IMR-90 (cell line): ENCODE measurements around the gene ADARB2. TPM values are rescaled to one million over a fixed set of nuclear protein-coding genes. Genes with fewer than 3 reads are reported as not detected.

ENCODE experiments used
- ATAC-seq: fragments of 200-7000 bp; cut with Tn5 transposase; 2 replicates; pipeline ENCODE4 v1.9.1; 2020; ENCODE audit warnings: low read depth, mild to moderate bottlenecking, moderate library complexity
- BruUV-seq: library from RNA; stranded (reverse); fragments of 400-500 nt; replicated peaks from 2 replicates; lab custom pipeline; 2021; lab: Mats Ljungman, UMichigan
- CTCF ChIA-PET: fragments of 300-600 bp; formaldehyde crosslinking; extraction: SDS; loops from one replicate; lab custom pipeline; 2021; ENCODE audit warnings: antibody characterized with exemption; lab: Yijun Ruan, JAX
- POLR2A ChIA-PET: fragments of 300-600 bp; sonication (Branson Sonifier 250); formaldehyde crosslinking; loops from one replicate; lab custom pipeline; 2022; ENCODE audit warnings: antibody characterized with exemption; ENCODE audit not compliant: unreplicated experiment; lab: Charles Lee
- DNase-seq: peaks from one replicate; pipeline ENCODE4 v3.0.0; 2013
- H2AFZ ChIP-seq: replicated peaks from 2 replicates; pipeline ENCODE3; 2013; ENCODE audit warnings: low read length, mild to moderate bottlenecking; ENCODE audit not compliant: poor library complexity
- H2AK5ac ChIP-seq: 2 replicates; pipeline ENCODE4 v1.6.1; 2013; ENCODE audit warnings: low read depth, low read length, inconsistent platforms
- H2AK9ac ChIP-seq: replicated peaks from 2 replicates; pipeline ENCODE3; 2013; ENCODE audit warnings: mild to moderate bottlenecking, low read depth, low read length, moderate library complexity; ENCODE audit not compliant: poor library complexity
- H2BK120ac ChIP-seq: 2 replicates; pipeline ENCODE4 v1.6.1; 2013; ENCODE audit warnings: low read depth, low read length, inconsistent platforms
- H2BK15ac ChIP-seq: 3 replicates; pipeline ENCODE4 v1.6.1; 2013; ENCODE audit warnings: low read depth, low read length, inconsistent platforms
- H2BK20ac ChIP-seq: 2 replicates; pipeline ENCODE4 v1.6.1; 2013; ENCODE audit warnings: low read depth, mild to moderate bottlenecking, inconsistent platforms, low read length, moderate library complexity
- H2BK5ac ChIP-seq: 2 replicates; pipeline ENCODE4 v1.6.1; 2013; ENCODE audit warnings: mild to moderate bottlenecking, low read depth, low read length, inconsistent platforms; ENCODE audit not compliant: poor library complexity, severe bottlenecking
- H3K14ac ChIP-seq: replicated peaks from 2 replicates; pipeline ENCODE4 v1.6.1; 2013; ENCODE audit warnings: low read depth, low read length, inconsistent platforms
- H3K18ac ChIP-seq: 2 replicates; pipeline ENCODE4 v1.6.1; 2013; ENCODE audit warnings: low read depth, low read length, control low read depth
- H3K23ac ChIP-seq: 2 replicates; pipeline ENCODE4 v1.6.1; 2013; ENCODE audit warnings: low read depth, low read length, inconsistent platforms
- H3K27ac ChIP-seq: 2 replicates; pipeline ENCODE4 v1.5.1; 2013; ENCODE audit warnings: mild to moderate bottlenecking, control low read depth, low read length; ENCODE audit not compliant: insufficient read depth
- H3K27me3 ChIP-seq: 2 replicates; pipeline ENCODE4 v1.6.1; 2013; ENCODE audit warnings: low read length; ENCODE audit not compliant: control insufficient read depth, insufficient read depth
- H3K36me3 ChIP-seq: 2 replicates; pipeline ENCODE4 v1.6.1; 2013; ENCODE audit warnings: low read length, mixed read lengths; ENCODE audit not compliant: control insufficient read depth, insufficient read depth
- H3K4ac ChIP-seq: 2 replicates; pipeline ENCODE4 v1.6.1; 2013; ENCODE audit warnings: low read depth, low read length, inconsistent platforms
- H3K4me1 ChIP-seq: 2 replicates; pipeline ENCODE4 v1.6.1; 2013; ENCODE audit warnings: low read length, mixed read lengths; ENCODE audit not compliant: control insufficient read depth, insufficient read depth
- H3K4me2 ChIP-seq: 2 replicates; pipeline ENCODE4 v1.6.1; 2013; ENCODE audit warnings: low read depth, mild to moderate bottlenecking, control low read depth, low read length, moderate library complexity
- H3K4me3 ChIP-seq: 2 replicates; pipeline ENCODE4 v1.5.1; 2013; ENCODE audit warnings: low read depth, mild to moderate bottlenecking, control low read depth, low read length, moderate library complexity; ENCODE audit not compliant: insufficient read depth
- H3K56ac ChIP-seq: 2 replicates; pipeline ENCODE4 v1.6.1; 2013; ENCODE audit warnings: low read length, inconsistent platforms; ENCODE audit not compliant: insufficient read depth; ENCODE audit errors: extremely low read depth
- H3K79me1 ChIP-seq, 2 experiments: 2 replicates each; pipeline ENCODE4 v1.6.1; 2013; ENCODE audit warnings: low read length in 2 of 2, inconsistent platforms in 1 of 2, low read depth in 1 of 2
- H3K9ac ChIP-seq: 2 replicates; pipeline ENCODE4 v1.6.1; 2013; ENCODE audit warnings: low read depth, low read length, control low read depth
- H3K9me1 ChIP-seq: 2 replicates; pipeline ENCODE4 v1.6.1; 2013; ENCODE audit warnings: low read length, inconsistent platforms; ENCODE audit not compliant: insufficient read depth
- H3K9me3 ChIP-seq: 2 replicates; pipeline ENCODE4 v1.6.1; 2013; ENCODE audit warnings: low read length; ENCODE audit not compliant: control insufficient read depth, insufficient read depth
- H4K20me1 ChIP-seq: 2 replicates; pipeline ENCODE4 v1.6.1; 2013; ENCODE audit warnings: low read length, inconsistent platforms; ENCODE audit not compliant: insufficient read depth
- H4K5ac ChIP-seq: 2 replicates; pipeline ENCODE4 v1.6.1; 2013; ENCODE audit warnings: mild to moderate bottlenecking, low read depth, low read length, control low read depth
- H4K8ac ChIP-seq, 2 experiments: 2 replicates each; pipeline ENCODE4 v1.6.1; 2013; ENCODE audit warnings: low read depth in 2 of 2, low read length in 2 of 2, control low read depth in 1 of 2, inconsistent platforms in 1 of 2
- H4K91ac ChIP-seq: 2 replicates; pipeline ENCODE4 v1.6.1; 2013; ENCODE audit warnings: low read depth, low read length, inconsistent platforms; ENCODE audit not compliant: insufficient read depth
- BHLHE40 ChIP-seq: fragments of 150-350 bp; IDR thresholded peaks from 2 replicates; pipeline ENCODE4 v1.6.1; 2016; ENCODE audit warnings: mild to moderate bottlenecking, low read depth, low read length
- CEBPB ChIP-seq: IDR thresholded peaks from 2 replicates; pipeline ENCODE4 v1.6.1; 2012; ENCODE audit warnings: low read depth, low read length, improper control_type of control experiment
- CHD1 ChIP-seq: IDR thresholded peaks from 2 replicates; pipeline ENCODE4 v1.6.1; 2012; ENCODE audit warnings: low read depth, low read length, improper control_type of control experiment
- CTCF ChIP-seq: conservative IDR thresholded peaks from 2 replicates; pipeline ENCODE4 v1.5.1; 2012; ENCODE audit warnings: mild to moderate bottlenecking, low read depth, low read length, improper control_type of control experiment
- FOS ChIP-seq: fragments of 150-350 bp; IDR thresholded peaks from 2 replicates; pipeline ENCODE4 v1.6.1; 2016; ENCODE audit warnings: low read depth, low read length
- MAFK ChIP-seq: IDR thresholded peaks from 2 replicates; pipeline ENCODE4 v1.6.1; 2012; ENCODE audit warnings: low read depth, low read length, improper control_type of control experiment
- MAZ ChIP-seq: IDR thresholded peaks from 2 replicates; pipeline ENCODE4 v1.6.1; 2012; ENCODE audit warnings: low read depth, mild to moderate bottlenecking, low read length, improper control_type of control experiment, moderate library complexity, borderline replicate concordance
- MXI1 ChIP-seq: IDR thresholded peaks from 2 replicates; pipeline ENCODE4 v1.6.1; 2012; ENCODE audit warnings: low read depth, mild to moderate bottlenecking, low read length, moderate library complexity, borderline replicate concordance
- NFE2L2 ChIP-seq: fragments of 150-350 bp; IDR thresholded peaks from 2 replicates; pipeline ENCODE4 v1.6.1; 2016; ENCODE audit warnings: low read depth, mild to moderate bottlenecking, low read length
- POLR2A ChIP-seq: IDR thresholded peaks from 2 replicates; pipeline ENCODE4 v1.6.1; 2012; ENCODE audit warnings: mild to moderate bottlenecking, low read depth, low read length
- RAD21 ChIP-seq: IDR thresholded peaks from 2 replicates; pipeline ENCODE4 v1.6.1; 2012; ENCODE audit warnings: low read length, improper control_type of control experiment
- RCOR1 ChIP-seq: IDR thresholded peaks from 2 replicates; pipeline ENCODE4 v1.6.1; 2012; ENCODE audit warnings: mild to moderate bottlenecking, low read length, improper control_type of control experiment; ENCODE audit not compliant: insufficient replicate concordance
- RFX5 ChIP-seq: IDR thresholded peaks from 2 replicates; pipeline ENCODE4 v1.8.0; 2012; ENCODE audit warnings: low read depth, mild to moderate bottlenecking, low read length, moderate library complexity
- SMC3 ChIP-seq: fragments of 150-350 bp; IDR thresholded peaks from 2 replicates; pipeline ENCODE4 v1.6.1; 2016; ENCODE audit warnings: low read depth, mild to moderate bottlenecking, antibody characterized with exemption, low read length, moderate library complexity
- WGBS, 2 experiments: methylation state at CpG; one replicate each; pipeline versions ENCODE4 v1.1.5 to v1.1.7; 2013; ENCODE audit warnings: missing lambda C conversion rate in 2 of 2; ENCODE audit not compliant: insufficient read length in 1 of 2; ENCODE audit errors: extremely low coverage in 2 of 2; 5-methylcytosine and 5-hydroxymethylcytosine counted together
- dilution Hi-C: fragments of 300-500 bp; cut with HindIII; formaldehyde crosslinking; loops from one replicate; pipeline ENCODE4 v1.14.3; 2018; ENCODE audit warnings: low sequenced_read_pairs; ENCODE audit not compliant: unreplicated experiment
- in situ Hi-C: fragments of 300-500 bp; cut with MboI; formaldehyde crosslinking; loops from 3 replicates; pipeline ENCODE4 v1.14.3; 2019; ENCODE audit warnings: low sequenced_read_pairs, inconsistent platforms, mixed read lengths
- intact Hi-C: fragments of 100-400 bp; cut with micrococcal nuclease; formaldehyde crosslinking; loops from 2 replicates; pipeline ENCODE4 v1.10.0; 2022
- polyA plus RNA-seq, 3 experiments: library from polyadenylated mRNA; depleted of rRNA; stranded (reverse); fragments of >200 nt; gene quantifications; 2 replicates each; pipeline ENCODE4 v1.2.3, GENCODE V29; 2012; ENCODE audit warnings: low replicate concordance in 1 of 3
- total RNA-seq: library from RNA; depleted of rRNA; stranded (reverse); fragments of >200 nt; gene quantifications from 2 replicates; pipeline ENCODE4 v1.2.3, GENCODE V29; 2012
- TF ChIP-seq, protein P1 (sequence below): fragments of 150-350 bp; IDR thresholded peaks from 2 replicates; pipeline ENCODE4 v1.6.1; 2017; ENCODE audit warnings: mild to moderate bottlenecking, antibody characterized with exemption, low read length, low read depth
- TF ChIP-seq, protein P2 (sequence below): fragments of 150-350 bp; IDR thresholded peaks from 2 replicates; pipeline ENCODE4 v1.6.1; 2016; ENCODE audit warnings: low read depth, mild to moderate bottlenecking, low read length, moderate library complexity, borderline replicate concordance

The ADARB2 gene
- total and polyA plus RNA-seq, 2 of the 4 experiments (the other 2 are of a cell fraction): not detected

DNA sequence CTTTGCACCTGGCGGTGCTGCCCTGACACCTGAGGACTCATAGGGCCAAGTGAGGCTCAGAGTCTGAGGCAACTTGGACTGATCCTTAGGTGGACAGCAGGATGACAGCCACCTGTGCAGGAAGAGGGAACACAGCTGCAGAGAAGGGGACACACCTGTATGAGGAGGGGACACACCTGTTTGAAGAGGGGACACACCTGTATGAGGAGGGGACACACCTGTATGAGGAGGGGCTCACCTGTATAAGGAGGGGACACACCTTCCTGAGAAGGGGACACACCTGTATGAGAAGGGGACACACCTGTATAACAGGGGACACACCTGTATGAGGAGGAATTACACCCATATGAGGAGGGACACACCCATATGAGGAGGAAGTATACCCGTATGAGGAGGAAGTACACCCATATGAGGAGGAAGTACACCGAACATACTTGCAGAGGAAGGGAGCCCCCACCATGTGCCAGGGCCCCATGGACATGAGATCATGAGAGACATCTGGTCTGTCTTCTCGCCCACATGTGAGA is 285.9 kb downstream of the ADARB2 start:
- BruUV-seq: no TSS peak
- Histone ChIP-seq H3K36me3 (no peaks in the 10 kb centered on the region), H3K79me1 (no peaks in the 10 kb centered on the region), H4K8ac (no peak overlapping the region), H2AK9ac (no peak overlapping the region), H2BK15ac (no peak overlapping the region), H4K91ac (no peak overlapping the region), H3K9me1 (no peaks in the 10 kb centered on the region), H2AFZ (no peak overlapping the region), H4K5ac (no peak overlapping the region), H3K4me3 (no peak overlapping the region), H3K4me2 (no peak overlapping the region), H3K4me1 (no peaks in the 10 kb centered on the region), H3K4ac (no peak overlapping the region), H2AK5ac (no peak overlapping the region), H3K18ac (no peak overlapping the region), H3K9ac (no peak overlapping the region), H3K27ac (no peak overlapping the region), H3K14ac (no peak overlapping the region), H2BK120ac (no peak overlapping the region), H2BK5ac (no peak overlapping the region), H3K27me3 (no peaks in the 10 kb centered on the region), H3K56ac (no peak overlapping the region), H3K23ac (no peak overlapping the region), H4K20me1 (no peaks in the 10 kb centered on the region), H3K9me3 (peaks cover 35% of the 10 kb centered on the region), H2BK20ac (no peak overlapping the region)
- no peak for ATAC-seq
- ChIA-PET CTCF (no interaction called here), POLR2A (no interaction called here)
- no peak for DNase-seq
- dilution Hi-C loops: no loop called here
- WGBS, 2 experiments: no CpG with 5 or more reads among the region's 4 CpGs
- intact Hi-C loops: no loop called here
- TF ChIP-seq CTCF (no peak), MAFK (no peak), RCOR1 (no peak), RFX5 (no peak), CHD1 (no peak), POLR2A (no peak), CEBPB (no peak), SMC3 (no peak), RAD21 (no peak), MAZ (no peak), MXI1 (no peak), NFE2L2 (no peak), BHLHE40 (no peak), FOS (no peak)
- TF ChIP-seq, protein P1, sequence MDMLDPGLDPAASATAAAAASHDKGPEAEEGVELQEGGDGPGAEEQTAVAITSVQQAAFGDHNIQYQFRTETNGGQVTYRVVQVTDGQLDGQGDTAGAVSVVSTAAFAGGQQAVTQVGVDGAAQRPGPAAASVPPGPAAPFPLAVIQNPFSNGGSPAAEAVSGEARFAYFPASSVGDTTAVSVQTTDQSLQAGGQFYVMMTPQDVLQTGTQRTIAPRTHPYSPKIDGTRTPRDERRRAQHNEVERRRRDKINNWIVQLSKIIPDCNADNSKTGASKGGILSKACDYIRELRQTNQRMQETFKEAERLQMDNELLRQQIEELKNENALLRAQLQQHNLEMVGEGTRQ: no peak
- TF ChIP-seq, protein P2, sequence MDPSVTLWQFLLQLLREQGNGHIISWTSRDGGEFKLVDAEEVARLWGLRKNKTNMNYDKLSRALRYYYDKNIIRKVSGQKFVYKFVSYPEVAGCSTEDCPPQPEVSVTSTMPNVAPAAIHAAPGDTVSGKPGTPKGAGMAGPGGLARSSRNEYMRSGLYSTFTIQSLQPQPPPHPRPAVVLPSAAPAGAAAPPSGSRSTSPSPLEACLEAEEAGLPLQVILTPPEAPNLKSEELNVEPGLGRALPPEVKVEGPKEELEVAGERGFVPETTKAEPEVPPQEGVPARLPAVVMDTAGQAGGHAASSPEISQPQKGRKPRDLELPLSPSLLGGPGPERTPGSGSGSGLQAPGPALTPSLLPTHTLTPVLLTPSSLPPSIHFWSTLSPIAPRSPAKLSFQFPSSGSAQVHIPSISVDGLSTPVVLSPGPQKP: no peak
- in situ Hi-C loops: no loop called here
